Choroid plexus epithelial cell (primary cell): ENCODE data around the gene UBE2O.

Source experiments
- DNase-seq: peaks from one replicate; pipeline ENCODE4 v3.0.0-alpha.2; 2010; ENCODE audit warnings: low read depth
- H3K4me3 ChIP-seq: 2 replicates; pipeline ENCODE4 v1.5.1; 2011; ENCODE audit warnings: low read depth, mild to moderate bottlenecking, control low read depth, low read length, moderate library complexity
- CTCF ChIP-seq: conservative IDR thresholded peaks from 2 replicates; pipeline ENCODE4 v1.5.1; 2011; ENCODE audit warnings: low read depth, mild to moderate bottlenecking, control low read depth, inconsistent platforms, low read length, moderate library complexity

UBE2O gene

GRCh38 chr17:76467366-76467765 lies 14.4 kb upstream of the UBE2O start, which contains the start of gene AANAT:
Gene AANAT, plus strand, starts transcription at chr17:76467603. Its CDS starts 1,144 bp downstream, at chr17:76468747.
- H3K4me3 ChIP-seq: no peak within 1 kb of the TSS
- no peak for TF ChIP-seq CTCF
- DNase-seq: no peak

DNA sequence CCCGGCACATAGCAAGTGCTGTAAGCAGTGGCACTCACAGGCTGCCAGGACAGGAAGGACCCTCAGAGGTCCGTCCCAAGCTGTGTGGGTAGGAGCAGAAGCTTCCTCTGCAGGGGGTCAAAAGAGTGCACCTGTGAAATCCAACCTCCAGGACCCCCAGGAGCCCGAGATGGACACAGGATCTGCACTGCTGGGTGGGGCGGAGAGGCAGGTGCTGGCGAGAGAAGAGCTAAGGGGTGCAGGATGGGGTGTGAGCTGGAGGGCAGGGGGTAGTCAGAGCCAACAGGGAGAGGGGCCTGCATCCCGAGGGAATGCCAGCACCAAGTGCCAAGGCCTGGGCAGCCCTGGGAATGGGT lies 13.8 kb upstream of the UBE2O start:
- H3K4me3 ChIP-seq: no peak overlapping the region
- TF ChIP-seq CTCF: no peak
- DNase-seq: no peak

- H3K4me3 ChIP-seq: no peak overlapping the region
- TF ChIP-seq CTCF: no peak
These were observed 9.8 kb upstream of the UBE2O start for GRCh38 chr17:76462556-76463290.

GRCh38 chr17:76461765-76462555 lies 9.0 kb upstream of the UBE2O start:
- no peak overlapping the region for H3K4me3 ChIP-seq
- DNase-seq: no peak
- no peak for TF ChIP-seq CTCF

More at GRCh38 chr17:76462556-76463290, 9.8 kb upstream of the UBE2O start:
- DNase-seq: no peak

- no peak for DNase-seq
- no peak overlapping the region for H3K4me3 ChIP-seq
- no peak for TF ChIP-seq CTCF
These were observed 6.7 kb upstream of the UBE2O start for GRCh38 chr17:76459674-76460073.

DNA sequence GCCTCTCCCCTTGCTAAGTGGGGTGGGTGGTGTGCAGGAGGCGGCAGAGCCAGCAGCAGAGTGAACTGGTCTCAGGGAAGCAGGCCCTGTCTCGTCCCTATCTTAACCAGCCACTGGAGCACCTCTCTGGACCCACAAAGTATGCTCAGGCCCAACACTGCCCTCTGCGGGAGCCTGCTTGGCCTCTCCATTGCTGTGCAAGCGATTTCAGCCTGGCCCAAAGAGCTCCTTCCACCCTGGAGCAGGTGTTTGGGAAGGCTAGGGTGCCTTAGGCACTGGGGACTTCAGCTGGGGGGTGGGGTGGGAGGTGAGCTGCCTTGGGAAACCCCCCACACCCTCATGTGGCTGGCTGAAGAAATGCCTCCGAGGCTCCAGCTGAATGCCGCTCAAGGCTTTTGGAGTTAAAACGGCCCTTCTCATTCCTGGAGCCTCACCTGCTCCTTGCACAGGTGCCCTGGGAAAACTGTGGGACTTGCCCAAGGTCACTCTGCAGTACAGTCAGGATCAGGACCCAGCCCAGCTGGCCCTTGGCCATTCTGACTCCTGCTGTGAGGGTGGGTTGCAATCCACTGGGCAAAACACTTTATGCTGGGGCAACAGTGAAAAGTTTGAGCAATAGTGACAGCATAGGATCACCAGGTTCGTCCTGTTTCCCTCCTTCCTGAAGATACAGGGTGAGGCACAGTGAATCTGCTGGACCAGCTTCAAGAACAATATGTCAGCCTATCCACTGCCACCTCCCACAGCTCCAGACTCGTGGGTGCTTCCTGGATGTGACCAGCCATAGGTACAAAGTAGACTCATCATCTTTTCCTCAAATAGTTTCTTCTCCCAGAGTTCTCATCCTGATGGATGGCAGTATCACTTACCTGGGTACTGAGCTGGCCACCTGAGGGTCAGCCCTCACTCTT lies 5.9 kb upstream of the UBE2O start:
- peak; percentile 82 for DNase-seq

More for the DNA sequence above, 5.9 kb upstream of the UBE2O start:
- no peak overlapping the region for H3K4me3 ChIP-seq
- peak; percentile 86 for TF ChIP-seq CTCF
